BJ (cell line): ENCODE results near the gene IL22RA1. TPM values are rescaled to one million over a fixed set of nuclear protein-coding genes. Genes with fewer than 3 reads are reported as not detected.

ENCODE experiments used
- CTCF ChIA-PET: fragments of 350-600 bp; formaldehyde crosslinking; extraction: SDS; loops from one replicate; lab custom pipeline; 2021; ENCODE audit warnings: antibody characterized with exemption, inconsistent platforms; lab: Yijun Ruan, JAX
- POLR2A ChIA-PET: fragments of 300-600 bp; sonication (Branson Sonifier 250); formaldehyde crosslinking; extraction: SDS; loops from one replicate; lab custom pipeline; 2021; ENCODE audit warnings: antibody characterized with exemption; lab: Charles Lee
- DNase-seq: peaks from one replicate; pipeline ENCODE4 v3.0.0-alpha.2; 2011; ENCODE audit warnings: low read depth
- H3K27me3 ChIP-seq: 2 replicates; pipeline ENCODE4 v1.6.0; 2011; ENCODE audit warnings: low read length; ENCODE audit not compliant: control insufficient read depth, insufficient read depth
- H3K36me3 ChIP-seq: 2 replicates; pipeline ENCODE4 v1.5.1; 2011; ENCODE audit warnings: low read length; ENCODE audit not compliant: control insufficient read depth, insufficient read depth
- H3K4me3 ChIP-seq: 2 replicates; pipeline ENCODE4 v1.5.1; 2011; ENCODE audit warnings: low read depth, mild to moderate bottlenecking, control low read depth, low read length
- CTCF ChIP-seq: IDR thresholded peaks from 2 replicates; pipeline ENCODE4 v1.5.1; 2011; ENCODE audit warnings: low read depth, mild to moderate bottlenecking, control low read depth, inconsistent platforms, low read length, moderate library complexity; ENCODE audit not compliant: insufficient read depth
- polyA plus RNA-seq: library from polyadenylated mRNA; depleted of rRNA; stranded (reverse); fragments of >200 nt; gene quantifications from 2 replicates; pipeline ENCODE4 v1.2.3, GENCODE V29; 2011

IL22RA1 gene
- polyA plus RNA-seq, 1 experiment = not detected

- no peak for DNase-seq
- Histone ChIP-seq H3K4me3 (no peak overlapping the region), H3K27me3 (peaks cover 4% of the 10 kb centered on the region; the same call in 1 of the 2 replicates), H3K36me3 (no peaks in the 10 kb centered on the region)
- no peak for TF ChIP-seq CTCF
- ChIA-PET POLR2A (no interaction called here), CTCF (no interaction called here)
These were observed 38.7 kb upstream of the IL22RA1 start for GRCh38 chr1:24181619-24182018.

- DNase-seq = no peak
- CTCF ChIA-PET = interaction anchor here (1.0 kb wide), 1 partner anchor 211 kb away, joined by 3 read pairs; no protein-coding TSS in a partner anchor
- no peak for TF ChIP-seq CTCF
These were observed 37.7 kb upstream of the IL22RA1 start for GRCh38 chr1:24180676-24181075.

GRCh38 chr1:24179251-24179840 is 36.4 kb upstream of the IL22RA1 start:
- ChIA-PET POLR2A (no interaction called here), CTCF (interaction anchor here (1.5 to 1.8 kb wide), 2 partner anchors 8 to 29 kb away, joined by 4 to 6 read pairs; partner anchors contain the start of gene IFNLR1)
- no peak for DNase-seq
- H3K27me3 ChIP-seq = peaks cover 7% of the 10 kb centered on the region
- no peak for TF ChIP-seq CTCF
- no peak overlapping the region for H3K4me3 ChIP-seq
- no peaks in the 10 kb centered on the region for H3K36me3 ChIP-seq

More at GRCh38 chr1:24180676-24181075, 37.7 kb upstream of the IL22RA1 start:
- POLR2A ChIA-PET = no interaction called here
- no peak overlapping the region for H3K4me3 ChIP-seq
- no peaks in the 10 kb centered on the region for H3K36me3 ChIP-seq
- H3K27me3 ChIP-seq = 0 out of 2 replicates have a peak, but pooled peaks cover 1% of the 10 kb centered on the region

GRCh38 chr1:24178407-24178806 is 35.5 kb upstream of the IL22RA1 start:
- CTCF ChIA-PET = interaction anchor here (0.5 to 1.8 kb wide), 4 partner anchors 9 to 28 kb away, joined by 3 to 6 read pairs (median 4); partner anchors contain the start of gene IFNLR1
- TF ChIP-seq CTCF = no peak
- Histone ChIP-seq H3K27me3 (peaks cover 10% of the 10 kb centered on the region), H3K4me3 (no peak overlapping the region), H3K36me3 (no peaks in the 10 kb centered on the region)
- DNase-seq = no peak
- POLR2A ChIA-PET = no interaction called here

- peaks cover 10% of the 10 kb centered on the region for H3K27me3 ChIP-seq
- no peak for TF ChIP-seq CTCF
- ChIA-PET CTCF (no interaction called here), POLR2A (no interaction called here)
- DNase-seq = no peak
- no peaks in the 10 kb centered on the region for H3K36me3 ChIP-seq
- no peak overlapping the region for H3K4me3 ChIP-seq
These were observed 34.2 kb upstream of the IL22RA1 start for GRCh38 chr1:24177161-24177560.
